Skeletal muscle satellite cell (primary cell): Measurements from ENCODE around the gene COL25A1.
"Not testable (repeated sequence)": the region's sequence is repeated elsewhere in the genome, so short reads cannot be mapped to it uniquely, and the experiment has no call there.

Experiments
- H3K27me3 ChIP-seq: 2 replicates; pipeline ENCODE4 v1.7.0; 2013; ENCODE audit warnings: low read length; ENCODE audit not compliant: control insufficient read depth, insufficient read depth
- H3K36me3 ChIP-seq: 2 replicates; pipeline ENCODE4 v1.7.0; 2013; ENCODE audit warnings: mild to moderate bottlenecking, control low read depth, low read length; ENCODE audit not compliant: insufficient read depth
- H3K4me1 ChIP-seq: 2 replicates; pipeline ENCODE4 v1.7.0; 2013; ENCODE audit warnings: low read length; ENCODE audit not compliant: control insufficient read depth, insufficient read depth
- H3K4me2 ChIP-seq: 2 replicates; pipeline ENCODE4 v1.7.0; 2013; ENCODE audit warnings: mild to moderate bottlenecking, low read length
- H3K4me3 ChIP-seq: 2 replicates; pipeline ENCODE4 v1.7.0; 2013; ENCODE audit warnings: low read length
- H3K9ac ChIP-seq: 2 replicates; pipeline ENCODE4 v1.7.0; 2013; ENCODE audit warnings: mild to moderate bottlenecking, low read depth, low read length, moderate library complexity
- H3K9me3 ChIP-seq: replicated peaks from 2 replicates; pipeline ENCODE4 v1.7.0; 2013; ENCODE audit warnings: mild to moderate bottlenecking, control low read depth, low read length

Gene COL25A1

DNA sequence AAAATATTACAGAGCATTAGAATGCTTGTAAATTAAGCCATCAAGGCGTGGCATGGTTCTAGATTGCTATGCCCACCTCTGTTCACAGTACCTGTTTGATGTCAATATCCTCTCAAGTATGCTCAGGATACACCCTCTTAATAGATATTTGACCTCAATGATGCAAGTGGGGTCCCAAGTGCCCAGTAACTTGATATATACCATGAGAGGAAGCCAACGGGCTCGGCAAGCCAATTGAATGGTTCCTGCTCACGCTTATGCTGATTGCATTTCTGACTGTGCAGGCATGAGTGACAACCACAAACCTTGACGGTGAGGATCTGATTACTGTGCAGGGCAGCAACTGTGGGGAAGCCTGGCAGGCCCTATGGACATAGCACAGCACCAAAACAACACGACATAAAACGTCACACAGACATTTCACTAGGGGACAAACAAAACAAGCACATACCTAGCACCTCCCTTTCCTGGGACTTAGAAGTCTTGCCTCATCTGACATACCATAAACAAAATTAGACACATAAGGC lies 360.5 kb downstream of the COL25A1 start:
- Histone ChIP-seq H3K9me3 (no peaks in the 10 kb centered on the region), H3K9ac (no peak overlapping the region), H3K27me3 (no peaks in the 10 kb centered on the region), H3K4me3 (no peak overlapping the region), H3K4me2 (no peak overlapping the region), H3K36me3 (no peaks in the 10 kb centered on the region), H3K4me1 (no peaks in the 10 kb centered on the region)

DNA sequence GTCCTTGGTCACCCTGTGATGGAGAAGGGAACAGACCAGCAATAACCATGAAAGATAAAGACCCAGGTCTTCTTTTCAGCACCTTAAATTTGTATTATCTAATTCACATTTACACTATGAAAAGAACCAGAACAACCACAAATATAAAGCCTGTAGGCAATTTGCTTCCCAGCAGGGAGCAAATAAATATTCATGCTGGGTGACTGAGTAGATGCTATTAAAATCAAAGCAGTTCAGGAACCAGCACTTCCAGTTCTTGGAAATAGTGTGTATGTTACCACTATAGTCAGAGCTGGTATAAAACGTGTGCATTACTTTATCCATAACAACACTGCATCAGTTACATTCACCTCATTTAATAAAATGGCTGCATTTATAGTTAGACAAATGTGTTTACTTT lies 361.8 kb downstream of the COL25A1 start:
- Histone ChIP-seq H3K27me3 (no peaks in the 10 kb centered on the region), H3K36me3 (no peaks in the 10 kb centered on the region), H3K4me3 (no peak overlapping the region), H3K4me2 (no peak overlapping the region), H3K9me3 (no peaks in the 10 kb centered on the region), H3K9ac (no peak overlapping the region), H3K4me1 (no peaks in the 10 kb centered on the region)

DNA sequence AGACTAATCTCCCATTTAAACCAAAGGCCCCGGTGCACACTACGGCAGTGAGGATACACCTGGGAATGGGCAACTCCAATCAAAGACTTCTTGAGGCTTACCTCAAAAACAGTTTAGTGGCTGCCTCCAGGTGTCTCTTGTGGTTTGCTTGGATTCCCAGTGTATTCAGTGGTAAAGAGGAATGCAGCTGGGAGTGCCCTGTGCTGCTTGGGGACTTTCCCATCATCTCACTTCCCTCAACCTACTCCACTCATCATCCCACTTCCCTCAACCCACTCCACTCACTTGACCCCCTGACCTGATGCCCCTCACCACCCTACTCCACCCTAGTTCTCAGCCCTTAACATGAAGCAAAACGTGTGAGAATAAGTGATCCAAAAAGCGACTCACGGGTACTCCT lies 362.3 kb downstream of the COL25A1 start:
- Histone ChIP-seq H3K4me2 (no peak overlapping the region), H3K27me3 (no peaks in the 10 kb centered on the region), H3K4me3 (no peak overlapping the region), H3K9ac (no peak overlapping the region), H3K4me1 (no peaks in the 10 kb centered on the region), H3K9me3 (no peaks in the 10 kb centered on the region), H3K36me3 (no peaks in the 10 kb centered on the region)

DNA sequence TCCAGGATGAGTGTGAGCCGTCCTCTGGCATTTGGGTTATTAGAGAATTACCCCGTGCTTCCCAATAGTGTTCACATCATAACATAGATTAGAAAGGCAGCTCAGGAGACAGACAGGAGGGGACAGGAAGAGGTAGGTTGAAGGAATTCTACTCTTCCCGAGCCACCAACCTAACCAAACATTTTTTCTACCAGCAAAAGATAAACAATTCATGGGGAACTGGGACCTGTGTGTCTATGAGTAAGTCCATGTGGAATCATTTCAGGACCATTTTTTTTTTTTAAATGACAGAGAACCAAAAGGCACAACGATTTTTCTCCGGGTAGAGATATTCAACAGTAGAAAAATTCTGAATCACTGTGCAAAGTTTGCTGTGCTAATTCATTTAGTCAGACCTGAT lies 365.4 kb downstream of the COL25A1 start:
- no peak overlapping the region for H3K9ac ChIP-seq
- no peaks in the 10 kb centered on the region for H3K4me1 ChIP-seq
- no peak overlapping the region for H3K4me3 ChIP-seq
- H3K9me3 ChIP-seq, result no peaks in the 10 kb centered on the region
- no peaks in the 10 kb centered on the region for H3K27me3 ChIP-seq
- H3K36me3 ChIP-seq, result no peaks in the 10 kb centered on the region
- no peak overlapping the region for H3K4me2 ChIP-seq

DNA sequence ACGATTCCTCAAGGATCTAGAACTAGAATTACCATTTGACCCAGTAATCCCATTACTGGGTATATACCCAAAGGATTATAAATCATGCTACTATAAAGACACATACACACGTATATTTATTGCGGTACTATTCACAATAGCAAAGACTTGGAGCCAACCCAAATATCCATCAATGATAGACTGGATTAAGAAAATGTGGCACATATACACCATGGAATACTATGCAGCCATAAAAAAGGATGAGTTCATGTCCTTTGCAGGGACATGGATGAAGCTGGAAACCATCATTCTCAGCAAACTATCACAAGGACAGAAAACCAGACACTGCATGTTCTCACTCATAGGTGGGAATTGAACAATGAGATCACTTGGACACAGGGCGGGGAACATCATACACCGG lies 368.5 kb downstream of the COL25A1 start:
- not testable (repeated sequence) for H3K9me3 ChIP-seq

DNA sequence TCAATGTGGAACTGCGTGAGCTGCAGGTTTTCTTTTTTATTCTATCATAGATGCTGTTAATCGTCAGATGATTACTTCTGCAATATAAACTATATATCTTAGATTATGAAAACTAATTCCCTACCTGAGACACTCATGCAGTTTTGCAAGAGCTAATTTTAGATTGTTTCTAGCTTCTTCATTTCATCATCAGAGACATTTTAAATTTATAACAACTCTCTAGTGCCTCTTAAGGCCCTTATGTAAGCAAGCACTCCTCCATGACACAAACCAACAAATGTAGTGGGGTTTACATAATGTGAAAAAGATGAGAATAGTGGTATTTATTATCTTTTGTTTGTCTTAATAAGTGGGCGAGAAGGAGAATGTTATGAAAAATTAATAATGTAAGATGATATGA lies 369.4 kb downstream of the COL25A1 start:
- H3K9ac ChIP-seq, result no peak overlapping the region
- no peaks in the 10 kb centered on the region for H3K4me1 ChIP-seq
- no peaks in the 10 kb centered on the region for H3K36me3 ChIP-seq
- H3K9me3 ChIP-seq, result no peaks in the 10 kb centered on the region
- H3K27me3 ChIP-seq, result no peaks in the 10 kb centered on the region
- H3K4me2 ChIP-seq, result no peak overlapping the region
- no peak overlapping the region for H3K4me3 ChIP-seq

More for the DNA sequence above, 368.5 kb downstream of the COL25A1 start:
- H3K4me2 ChIP-seq, H3K4me3 ChIP-seq, H3K36me3 ChIP-seq, H3K4me1 ChIP-seq, H3K9ac ChIP-seq, H3K27me3 ChIP-seq: not testable (repeated sequence)

DNA sequence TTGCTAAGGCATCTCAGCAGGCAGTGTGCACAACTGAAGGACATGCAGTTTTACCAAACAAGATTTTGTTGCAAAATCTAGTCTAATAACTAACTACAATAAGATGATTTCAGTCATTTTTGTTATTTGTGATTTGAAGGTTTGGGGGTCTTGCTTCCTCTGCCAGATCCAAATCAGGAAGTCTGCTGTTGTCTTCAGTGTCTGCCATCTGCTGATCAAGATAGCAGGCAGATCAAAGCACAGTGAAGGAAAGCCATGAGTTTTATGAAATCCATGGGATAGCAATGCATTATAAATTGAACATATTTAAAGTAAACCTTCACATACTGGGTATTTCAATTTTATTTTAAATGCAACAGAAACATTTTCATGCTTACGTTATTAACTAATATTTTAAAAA lies 370.5 kb downstream of the COL25A1 start:
- no peaks in the 10 kb centered on the region for H3K4me1 ChIP-seq
- H3K9ac ChIP-seq, result no peak overlapping the region
- no peak overlapping the region for H3K4me2 ChIP-seq
- H3K4me3 ChIP-seq, result no peak overlapping the region
- no peaks in the 10 kb centered on the region for H3K9me3 ChIP-seq
- no peaks in the 10 kb centered on the region for H3K27me3 ChIP-seq
- H3K36me3 ChIP-seq, result no peaks in the 10 kb centered on the region

DNA sequence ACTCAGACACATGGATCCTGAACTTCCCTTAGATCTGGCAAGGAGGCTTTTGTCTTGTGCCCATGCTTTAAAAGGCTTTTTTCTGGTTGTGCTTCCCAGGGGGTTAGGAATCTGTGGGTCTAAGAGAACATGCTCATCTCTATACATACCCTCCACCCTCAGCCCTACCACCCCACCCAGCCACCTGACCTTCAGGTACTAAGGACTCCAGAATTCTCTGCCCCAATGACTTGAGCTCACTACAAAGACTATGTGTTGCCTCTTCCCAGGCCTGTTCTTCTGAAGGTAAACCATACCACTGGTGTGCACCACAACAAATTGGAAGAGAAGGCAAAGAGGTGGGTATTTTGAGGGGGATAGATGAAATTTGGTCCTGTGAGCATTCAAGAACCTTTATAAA lies 372.3 kb downstream of the COL25A1 start:
- Histone ChIP-seq H3K36me3 (no peaks in the 10 kb centered on the region), H3K27me3 (no peaks in the 10 kb centered on the region), H3K4me2 (no peak overlapping the region), H3K9me3 (no peaks in the 10 kb centered on the region), H3K4me1 (peaks cover 7% of the 10 kb centered on the region), H3K4me3 (no peak overlapping the region), H3K9ac (no peak overlapping the region)

DNA sequence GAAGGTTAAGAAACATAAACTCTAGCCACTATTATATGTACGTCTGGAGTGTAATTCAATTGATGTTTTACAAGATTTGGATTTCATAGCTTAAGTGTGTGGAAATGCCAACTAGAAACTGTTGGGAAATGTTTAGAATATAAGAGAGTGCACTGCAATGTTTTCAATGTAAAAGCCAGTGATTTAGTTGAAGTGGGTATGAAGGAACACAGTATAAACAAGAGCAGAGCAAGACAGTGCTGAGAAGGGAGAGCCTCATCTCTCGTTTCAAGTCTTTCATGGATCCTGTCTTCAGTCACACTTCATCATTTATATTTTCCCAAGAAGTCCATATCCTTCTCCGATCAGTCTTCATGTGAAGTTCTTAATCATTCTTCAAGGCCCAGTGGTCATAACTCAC lies 375.7 kb downstream of the COL25A1 start:
- Histone ChIP-seq H3K36me3 (no peaks in the 10 kb centered on the region), H3K27me3 (no peaks in the 10 kb centered on the region), H3K4me2 (no peak overlapping the region), H3K9ac (no peak overlapping the region), H3K9me3 (no peaks in the 10 kb centered on the region), H3K4me3 (no peak overlapping the region), H3K4me1 (peaks cover 7% of the 10 kb centered on the region)

DNA sequence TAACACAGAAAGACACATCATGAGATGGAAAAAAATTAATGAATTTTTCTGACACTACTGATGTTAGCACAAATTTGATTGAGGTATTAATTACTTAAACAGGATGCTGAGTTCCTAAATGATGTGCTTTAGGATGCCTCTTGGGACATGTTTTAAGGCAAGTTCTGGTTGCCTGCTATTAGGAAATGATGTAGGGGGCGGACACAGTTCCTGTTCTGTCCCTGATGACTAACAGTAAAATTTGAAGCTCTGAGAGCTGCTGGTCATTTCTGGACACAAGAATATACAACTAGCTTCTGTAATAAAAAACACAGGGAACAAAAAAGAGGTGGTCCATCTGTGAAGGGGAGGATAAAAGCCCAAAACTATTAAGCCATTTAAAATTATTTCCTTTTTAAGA lies 376.4 kb downstream of the COL25A1 start:
- Histone ChIP-seq H3K9ac (no peak overlapping the region), H3K9me3 (no peaks in the 10 kb centered on the region), H3K27me3 (no peaks in the 10 kb centered on the region), H3K36me3 (no peaks in the 10 kb centered on the region), H3K4me3 (no peak overlapping the region), H3K4me1 (peaks cover 7% of the 10 kb centered on the region), H3K4me2 (no peak overlapping the region)

DNA sequence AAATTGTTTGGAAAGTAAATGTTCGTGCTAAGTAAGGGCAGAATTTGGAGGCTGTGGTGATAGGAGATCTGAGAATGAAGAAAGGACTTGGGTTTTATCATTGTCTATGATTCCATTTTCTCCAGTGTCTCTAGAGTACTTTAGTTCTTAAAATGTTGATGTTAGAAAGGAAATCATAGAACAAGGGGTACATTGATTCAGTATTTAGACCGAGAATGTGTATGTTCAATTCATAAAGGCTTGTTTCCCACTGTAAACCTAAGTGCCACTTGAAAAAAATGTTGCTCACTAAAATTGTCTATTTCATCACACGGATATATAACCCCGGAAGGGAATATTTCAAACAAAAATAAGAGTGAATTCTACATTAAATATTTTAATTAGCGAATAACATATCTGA lies 380.3 kb downstream of the COL25A1 start:
- Histone ChIP-seq H3K4me3 (no peak overlapping the region), H3K4me1 (peaks cover 7% of the 10 kb centered on the region), H3K4me2 (no peak overlapping the region), H3K9me3 (no peaks in the 10 kb centered on the region), H3K27me3 (no peaks in the 10 kb centered on the region), H3K36me3 (no peaks in the 10 kb centered on the region), H3K9ac (no peak overlapping the region)

DNA sequence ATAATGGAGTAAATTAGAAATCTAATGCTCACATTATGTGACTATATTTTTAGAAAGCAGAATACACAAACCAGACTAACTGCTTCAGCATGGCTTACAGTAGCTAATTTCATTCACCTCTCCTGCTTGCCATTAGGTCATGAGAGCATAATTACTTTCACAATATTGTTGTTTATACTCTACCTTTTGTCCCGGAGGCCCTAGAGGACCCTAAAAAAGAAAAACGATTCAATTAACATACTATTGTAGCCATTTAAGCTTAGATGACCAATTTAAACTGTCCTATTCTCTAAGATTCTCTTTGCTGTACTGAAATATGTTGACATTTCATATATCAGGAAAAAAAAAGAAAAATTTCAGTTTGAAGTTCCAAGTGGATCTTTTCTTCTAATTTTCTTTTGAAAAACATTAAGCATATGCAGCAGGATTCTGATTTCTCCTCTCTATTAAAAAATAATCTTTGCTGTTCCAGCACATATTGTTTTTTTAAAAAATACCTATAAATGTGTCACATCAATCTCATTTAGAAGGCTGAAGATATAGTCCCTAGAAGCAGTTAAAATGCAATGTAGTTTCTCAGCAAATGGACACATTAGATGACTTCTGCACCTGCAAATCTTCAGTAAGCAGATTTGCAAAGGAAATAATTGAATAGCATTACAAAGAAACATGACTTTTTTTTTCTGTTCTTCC lies 381.9 kb downstream of the COL25A1 start:
- no peak overlapping the region for H3K9ac ChIP-seq
- no peaks in the 10 kb centered on the region for H3K36me3 ChIP-seq

More for the DNA sequence above, 381.9 kb downstream of the COL25A1 start:
- Histone ChIP-seq H3K9me3 (no peaks in the 10 kb centered on the region), H3K4me1 (no peaks in the 10 kb centered on the region), H3K4me3 (no peak overlapping the region), H3K4me2 (no peak overlapping the region), H3K27me3 (no peaks in the 10 kb centered on the region)
